Renal pelvis (tissue), 4 donors: ENCODE results near the gene B4GALNT1. TPM values are rescaled to one million over a fixed set of nuclear protein-coding genes. Genes with fewer than 3 reads are reported as not detected.
"Not testable (repeated sequence)": the region's sequence is repeated elsewhere in the genome, so short reads cannot be mapped to it uniquely, and the experiment has no call there.

ENCODE experiments used
- DNase-seq: peaks from one replicate; pipeline ENCODE4 v3.0.0-alpha.2; 2013
- polyA plus RNA-seq, 3 donors: library from polyadenylated mRNA; unstranded; fragments of 120-200 nt; gene quantifications; one replicate each; pipeline ENCODE4 v1.2.1, GENCODE V29; 2013; ENCODE audit not compliant: insufficient read length in 3 of 3

The B4GALNT1 gene
- polyA plus RNA-seq, 3 donors: 0.87 to 1.1 (median 0.94) TPM

DNA sequence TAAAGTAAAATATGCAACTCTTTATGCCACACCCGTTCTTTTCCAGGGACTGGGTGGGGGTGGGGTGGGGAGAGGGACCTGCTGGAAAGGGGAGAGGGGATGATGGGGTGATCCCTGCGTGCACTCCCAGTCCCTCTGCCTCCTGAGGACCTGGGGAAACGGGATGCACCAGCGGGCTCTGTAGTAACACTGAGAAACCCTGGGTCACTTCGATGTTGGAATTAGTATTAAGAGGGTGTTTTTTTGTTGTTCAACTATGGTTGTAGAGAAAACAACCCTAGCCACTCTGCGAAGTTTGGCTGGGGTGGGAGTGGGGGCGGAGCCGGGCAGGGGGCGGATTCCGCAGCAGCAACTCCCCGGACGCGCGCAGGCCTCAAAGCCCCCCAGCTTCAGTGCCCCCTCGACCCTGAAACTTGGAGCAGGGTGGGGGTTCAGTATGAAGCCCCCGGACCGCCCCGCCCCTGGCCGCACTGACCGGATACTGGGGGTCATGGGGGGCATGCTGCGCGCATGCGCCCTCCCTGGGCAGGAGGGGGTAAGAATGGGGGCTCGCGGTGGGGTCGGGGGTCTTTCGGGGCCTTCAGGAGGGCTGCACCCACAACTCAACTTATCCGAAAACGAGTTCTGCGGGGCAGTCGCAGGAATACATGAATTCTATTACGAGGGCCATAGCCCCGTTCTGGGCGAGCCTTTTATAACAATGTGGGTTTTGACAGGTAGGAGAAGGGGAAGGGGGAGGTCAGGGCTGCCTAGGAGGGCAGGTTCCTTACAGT lies 23.0 kb downstream of the B4GALNT1 start:
- DNase-seq: no peak

GRCh38 chr12:57609101-57609780 lies 23.8 kb downstream of the B4GALNT1 start:
- DNase-seq: no peak

DNA sequence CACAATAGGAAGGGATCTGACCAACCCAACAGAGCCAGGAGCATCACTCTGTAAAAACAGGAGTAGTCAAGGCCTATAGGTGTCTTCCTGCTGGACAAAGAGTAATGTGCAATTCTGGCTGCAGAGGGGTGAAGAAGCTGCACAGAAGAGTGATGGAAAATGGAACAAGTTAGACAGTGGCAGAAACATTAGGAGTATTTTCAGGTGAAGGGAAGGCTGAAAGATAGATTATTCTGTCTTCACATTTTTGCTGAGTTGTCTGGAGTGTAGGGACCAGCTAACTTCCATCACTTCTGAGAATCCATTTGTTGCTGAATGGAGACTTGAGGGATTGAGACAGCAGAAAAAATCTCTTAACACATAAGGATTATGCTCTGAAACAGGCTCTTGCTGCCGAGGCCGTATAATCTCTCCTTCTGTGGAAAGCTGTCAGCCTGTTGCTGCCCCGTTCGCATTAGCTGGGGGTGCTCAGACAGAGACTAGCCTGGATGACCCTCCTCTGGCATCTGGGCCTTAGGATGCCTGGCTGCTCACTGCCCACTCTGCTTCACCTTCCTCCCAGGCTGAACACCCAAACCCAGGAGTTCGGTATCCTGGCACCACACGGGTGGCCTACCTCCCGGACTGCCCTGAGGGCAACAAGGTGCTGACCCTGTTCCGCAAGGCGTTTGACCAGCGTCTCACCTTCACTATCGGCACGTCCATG lies 24.9 kb downstream of the B4GALNT1 start:
- no peak for DNase-seq

DNA sequence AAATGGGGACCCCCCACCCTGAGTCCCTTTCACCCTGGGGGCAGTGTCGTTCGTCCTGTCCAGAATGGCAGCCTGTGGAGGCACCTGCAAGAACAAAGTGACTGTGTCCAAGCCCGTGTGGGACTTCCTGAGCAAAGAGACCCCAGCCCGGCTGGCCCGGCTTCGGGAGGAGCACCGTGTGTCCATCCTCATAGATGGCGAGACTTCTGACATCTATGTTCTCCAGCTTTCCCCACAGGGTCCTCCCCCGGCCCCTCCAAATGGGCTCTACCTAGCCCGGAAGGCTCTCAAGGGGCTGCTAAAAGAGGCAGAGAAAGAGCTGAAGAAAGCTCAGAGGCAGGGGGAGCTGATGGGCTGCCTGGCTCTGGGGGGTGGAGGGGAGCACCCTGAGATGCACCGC lies 26.2 kb downstream of the B4GALNT1 start:
- no peak for DNase-seq

GRCh38 chr12:57606399-57606798 lies 26.6 kb downstream of the B4GALNT1 start:
- DNase-seq: no peak

- no peak for DNase-seq
These were observed 27.1 kb downstream of the B4GALNT1 start for GRCh38 chr12:57605811-57606311.

GRCh38 chr12:57604992-57605810 lies 27.8 kb downstream of the B4GALNT1 start:
- no peak for DNase-seq

- no peak for DNase-seq
These were observed 28.5 kb downstream of the B4GALNT1 start, which contains the start of gene DTX3 for GRCh38 chr12:57604454-57604991. Gene DTX3 (plus strand): TSS chr12:57604824. CDS start chr12:57606518, 1,694 bp downstream.

DNA sequence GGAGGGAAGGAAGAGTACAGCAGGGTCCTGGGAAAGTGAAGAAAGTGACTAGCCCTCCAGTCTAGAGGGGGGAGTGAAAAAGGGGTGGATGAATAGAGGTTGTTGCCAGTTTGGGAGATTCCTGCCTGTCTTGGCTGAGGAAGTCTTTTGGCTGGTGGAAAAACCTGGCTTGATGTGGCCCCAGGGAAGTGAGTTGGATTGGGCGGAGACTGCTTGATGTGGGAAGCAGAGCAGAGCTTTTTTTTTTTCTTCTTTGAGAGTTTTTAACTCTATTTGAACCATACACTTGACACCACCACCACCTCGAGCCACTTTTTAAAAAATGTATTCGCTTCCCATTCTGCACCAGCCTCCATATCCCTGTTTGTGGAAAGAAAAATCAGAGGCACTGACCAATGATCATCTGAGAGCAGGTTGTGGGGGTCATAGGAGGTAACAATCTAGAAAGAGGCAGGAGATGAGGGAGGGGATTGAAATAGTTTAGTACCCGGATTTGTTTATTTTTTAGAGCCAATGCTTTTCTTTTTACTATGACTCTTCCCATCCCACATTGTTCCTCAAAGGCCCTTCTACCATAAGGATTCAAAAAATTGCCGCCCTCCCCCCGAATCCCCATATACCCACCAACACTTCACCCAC lies 29.1 kb downstream of the B4GALNT1 start:
- no peak for DNase-seq

- DNase-seq: no peak
These were observed 29.7 kb downstream of the B4GALNT1 start for GRCh38 chr12:57603324-57603723.

DNA sequence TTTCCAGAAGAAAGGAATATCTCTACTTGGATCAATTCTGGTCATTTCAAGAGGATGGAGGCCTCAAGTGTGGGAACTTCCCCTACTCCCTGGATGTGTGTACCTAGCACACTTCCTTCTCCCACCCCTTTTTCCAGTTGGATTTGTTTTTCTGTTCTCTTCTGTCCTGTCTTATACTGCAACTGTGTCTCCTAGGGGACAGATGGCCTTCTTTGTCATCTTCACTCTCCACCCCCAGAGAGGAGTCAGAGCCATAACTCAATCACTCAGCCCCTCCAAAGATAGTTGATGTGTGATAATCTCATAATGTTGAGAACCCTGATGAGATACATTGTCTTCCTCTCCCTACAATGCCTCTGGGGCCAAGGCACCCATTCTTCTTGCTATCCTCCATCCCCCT lies 30.5 kb downstream of the B4GALNT1 start:
- DNase-seq: no peak

DNA sequence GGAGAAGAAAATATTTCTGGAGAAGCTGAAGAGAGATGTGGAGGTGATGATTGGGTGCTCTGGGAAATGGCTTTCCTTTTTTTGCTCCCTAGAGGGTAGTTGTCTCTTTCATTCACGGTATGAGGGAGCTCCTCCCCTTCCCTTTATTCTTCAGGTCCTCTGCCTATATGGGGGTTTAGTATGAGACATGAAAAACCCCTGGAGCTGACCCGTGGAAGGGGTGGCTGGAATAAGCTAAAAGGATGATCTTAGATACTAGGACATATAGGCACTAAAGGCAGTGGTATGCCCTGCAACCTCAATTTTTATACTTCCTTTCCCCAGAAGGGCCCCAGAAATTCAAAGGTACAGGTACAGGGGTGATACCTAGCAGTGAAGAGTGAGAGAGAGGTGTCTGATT lies 32.6 kb downstream of the B4GALNT1 start:
- no peak for DNase-seq

DNA sequence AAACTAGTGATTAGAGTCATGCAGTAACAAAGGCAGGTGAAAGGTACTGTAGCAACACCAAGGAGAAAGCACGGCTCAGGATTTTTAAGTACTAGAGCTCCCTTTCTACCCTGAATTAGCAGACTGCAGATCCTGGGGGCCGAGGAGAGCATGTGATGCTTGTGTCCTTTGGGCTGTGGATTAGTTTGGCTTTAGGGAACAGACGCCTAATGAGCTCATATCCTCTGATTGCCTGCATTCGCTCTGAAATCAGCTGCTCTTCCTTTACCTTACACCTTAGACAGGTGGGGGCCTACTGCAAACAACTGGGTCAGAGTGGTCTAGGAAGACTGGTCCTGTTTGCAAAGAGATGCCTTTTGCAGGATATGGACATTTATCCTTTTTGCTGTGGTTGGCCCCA lies 39.8 kb downstream of the B4GALNT1 start:
- no peak for DNase-seq

DNA sequence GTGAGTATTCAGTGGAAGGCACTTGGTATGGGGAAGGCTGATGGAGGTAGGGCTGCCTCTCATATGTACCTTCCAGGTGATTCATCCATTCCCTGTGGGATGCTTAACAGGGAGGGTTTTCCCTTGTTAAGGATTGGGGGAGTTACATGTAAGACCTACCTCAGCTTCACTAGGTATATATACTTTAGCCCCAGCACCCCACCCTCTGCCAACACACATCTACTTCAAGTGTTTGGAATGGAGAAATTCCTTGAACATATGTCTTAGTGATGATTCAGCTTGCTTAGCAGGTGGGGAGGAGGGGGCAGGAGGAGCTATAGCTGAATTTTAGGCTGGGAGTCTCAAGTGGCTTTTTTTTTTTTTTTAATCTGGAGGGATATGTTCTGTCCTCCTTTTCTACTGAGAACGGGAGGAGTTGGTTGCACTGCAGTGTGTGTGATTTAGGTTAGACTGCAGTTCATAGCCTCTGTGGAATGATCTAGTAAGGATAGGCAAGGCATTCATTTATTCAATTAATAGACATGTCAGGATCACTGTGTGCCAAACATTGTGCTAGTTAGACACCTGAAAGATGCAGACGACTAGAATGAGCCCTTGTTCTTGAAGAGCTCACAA lies 40.3 kb downstream of the B4GALNT1 start:
- DNase-seq: no peak

GRCh38 chr12:57591782-57592325 lies 41.1 kb downstream of the B4GALNT1 start:
- DNase-seq: no peak

DNA sequence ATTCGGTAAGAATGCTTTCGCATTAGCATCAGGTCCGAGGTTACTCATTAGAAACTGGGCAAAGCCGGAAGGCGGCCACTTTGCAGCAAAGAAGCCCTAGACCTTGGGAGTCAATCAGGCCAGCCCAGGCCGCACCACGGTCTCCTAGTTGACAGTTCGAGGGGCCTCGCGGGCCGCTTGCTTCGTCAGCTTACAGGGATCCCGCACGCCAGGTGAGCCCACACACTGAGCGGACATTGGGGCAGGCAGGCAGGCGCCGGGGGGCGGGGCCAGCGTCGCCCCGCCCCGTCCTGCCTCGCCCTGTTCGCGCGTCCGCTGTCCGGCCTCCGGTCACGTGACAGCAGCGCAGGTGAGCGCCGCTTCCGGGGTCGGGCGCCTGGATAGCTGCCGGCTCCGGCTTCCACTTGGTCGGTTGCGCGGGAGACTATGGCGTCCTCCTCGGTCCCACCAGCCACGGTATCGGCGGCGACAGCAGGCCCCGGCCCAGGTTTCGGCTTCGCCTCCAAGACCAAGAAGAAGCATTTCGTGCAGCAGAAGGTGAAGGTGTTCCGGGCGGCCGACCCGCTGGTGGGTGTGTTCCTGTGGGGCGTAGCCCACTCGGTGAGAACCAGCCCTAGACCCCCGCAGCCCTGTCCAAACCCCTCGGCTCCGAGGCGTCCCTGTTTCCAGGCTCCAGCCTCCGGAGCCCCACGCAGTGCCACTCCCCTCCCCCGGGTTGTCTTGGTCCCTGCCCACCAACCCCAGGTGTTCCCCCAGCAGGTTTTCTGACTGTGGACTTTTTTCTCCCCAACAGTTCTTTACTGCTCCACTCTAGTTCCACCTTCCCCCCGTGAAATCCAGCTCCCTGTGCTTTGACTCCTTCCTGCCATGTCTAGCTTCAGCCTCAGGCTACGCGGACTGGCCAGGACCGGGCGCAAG lies 41.9 kb downstream of the B4GALNT1 start, which contains the start of gene PIP4K2C:
Gene PIP4K2C (plus strand): TSS at position 329 of the 918 bp plus-strand sequence. CDS start 98 bp downstream, at position 427.
- peak; percentile 78 for DNase-seq

DNA sequence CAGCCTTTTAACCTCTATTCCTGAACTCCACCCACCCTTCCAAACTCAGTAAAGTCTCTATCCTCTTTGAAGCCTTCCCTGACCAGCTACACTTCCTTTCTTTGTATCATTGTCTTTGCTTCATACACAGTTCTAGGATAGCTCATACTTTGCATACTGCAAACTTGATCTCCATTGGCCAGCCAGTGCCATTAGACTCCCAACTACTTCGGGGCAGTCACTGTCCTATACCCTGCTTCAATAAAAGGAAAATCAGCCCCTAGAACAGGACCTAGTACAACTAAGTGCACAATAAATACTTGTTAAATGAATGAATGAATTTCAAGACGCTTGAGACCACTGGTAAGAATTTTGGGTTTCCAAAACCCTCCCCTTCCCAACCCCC lies 42.5 kb downstream of the B4GALNT1 start:
- DNase-seq: no peak

- DNase-seq: not testable (repeated sequence)
These were observed 43.9 kb downstream of the B4GALNT1 start for GRCh38 chr12:57588951-57589610.
